OCI-LY7 (cell line): ENCODE data around the gene AIFM3. TPM values are rescaled to one million over a fixed set of nuclear protein-coding genes. Genes with fewer than 3 reads are reported as not detected.
"Not testable (repeated sequence)": the region's sequence is repeated elsewhere in the genome, so short reads cannot be mapped to it uniquely, and the experiment has no call there.

ENCODE experiments used
- BruUV-seq: library from RNA; stranded (reverse); fragments of 400-500 nt; replicated peaks from 2 replicates; lab custom pipeline; 2021; lab: Mats Ljungman, UMichigan
- CTCF ChIA-PET: fragments of 300-600 bp; sonication (Branson Sonifier 250); formaldehyde crosslinking; loops from one replicate; lab custom pipeline; 2022; ENCODE audit warnings: antibody characterized with exemption; ENCODE audit not compliant: unreplicated experiment; lab: Charles Lee
- POLR2A ChIA-PET: fragments of 300-600 bp; sonication (Branson Sonifier 250); formaldehyde crosslinking; loops from one replicate; lab custom pipeline; 2022; ENCODE audit warnings: antibody characterized with exemption; lab: Charles Lee
- DNase-seq: peaks from one replicate; pipeline ENCODE4 v3.0.0-alpha.2; 2015; ENCODE audit warnings: low spot score
- H2AFZ ChIP-seq: fragments of 200-600 bp; sonication (generic), shearing (Covaris generic); 2 replicates; pipeline ENCODE4 v1.6.1; 2014; ENCODE audit warnings: mild to moderate bottlenecking, antibody characterized with exemption, low read length, moderate library complexity
- H3K27ac ChIP-seq: fragments of 200-600 bp; sonication (generic); 2 replicates; pipeline ENCODE4 v1.5.1; 2014; ENCODE audit warnings: mixed run types, low read depth, mild to moderate bottlenecking, moderate library complexity, low read length, inconsistent platforms; ENCODE audit not compliant: poor library complexity, severe bottlenecking
- H3K36me3 ChIP-seq: fragments of 200-600 bp; sonication (generic); 2 replicates; pipeline ENCODE4 v1.6.1; 2014; ENCODE audit warnings: mild to moderate bottlenecking, antibody characterized with exemption, low read length, moderate library complexity, mixed read lengths; ENCODE audit not compliant: insufficient read depth
- H3K4me1 ChIP-seq: fragments of 200-600 bp; sonication (generic); 2 replicates; pipeline ENCODE4 v1.5.1; 2014; ENCODE audit warnings: mild to moderate bottlenecking, low read length; ENCODE audit not compliant: insufficient read depth, poor library complexity, severe bottlenecking
- H3K4me2 ChIP-seq: fragments of 200-600 bp; sonication (generic); 2 replicates; pipeline ENCODE4 v1.6.1; 2014; ENCODE audit warnings: mild to moderate bottlenecking, low read length
- H3K4me3 ChIP-seq: fragments of 200-600 bp; sonication (generic); 2 replicates; pipeline ENCODE4 v1.5.1; 2014; ENCODE audit warnings: mild to moderate bottlenecking, low read depth, low read length; ENCODE audit not compliant: poor library complexity, severe bottlenecking
- H3K79me2 ChIP-seq: fragments of 200-600 bp; sonication (generic); 2 replicates; pipeline ENCODE4 v1.6.1; 2016; ENCODE audit warnings: low read depth, mild to moderate bottlenecking, low read length, moderate library complexity, mixed read lengths; ENCODE audit not compliant: insufficient read depth
- H3K9me2 ChIP-seq: fragments of 200-600 bp; sonication (generic); 2 replicates; pipeline ENCODE4 v1.6.1; 2016; ENCODE audit warnings: mild to moderate bottlenecking, low read length, mixed read lengths; ENCODE audit not compliant: insufficient read depth
- H3K9me3 ChIP-seq: fragments of 200-600 bp; sonication (generic); 2 replicates; pipeline ENCODE4 v1.6.1; 2014; ENCODE audit warnings: mild to moderate bottlenecking, mixed run types, low read length, mixed read lengths
- H4K20me1 ChIP-seq: fragments of 200-600 bp; sonication (generic); 2 replicates; pipeline ENCODE4 v1.6.1; 2014; ENCODE audit warnings: mild to moderate bottlenecking, antibody characterized with exemption, low read length, moderate library complexity, mixed read lengths; ENCODE audit not compliant: insufficient read depth
- CTCF ChIP-seq: fragments of 200-600 bp; sonication (generic); conservative IDR thresholded peaks from 2 replicates; pipeline ENCODE4 v1.5.1; 2014; ENCODE audit warnings: mild to moderate bottlenecking, antibody characterized with exemption, low read length, moderate library complexity, mixed read lengths
- EZH2phosphoT487 ChIP-seq: fragments of 200-600 bp; sonication (generic); IDR thresholded peaks from 2 replicates; pipeline ENCODE4 v1.6.1; 2018; ENCODE audit warnings: low read depth, borderline replicate concordance, mild to moderate bottlenecking, mixed run types, antibody characterized with exemption, low read length, moderate library complexity, mixed read lengths
- intact Hi-C: fragments of 100-400 bp; cut with micrococcal nuclease; formaldehyde crosslinking; loops from one replicate; pipeline ENCODE4 v1.10.0; 2022; ENCODE audit not compliant: unreplicated experiment
- total RNA-seq, 2 experiments: library from RNA; depleted of rRNA in 1 of 2; stranded (reverse); fragments of >200 nt in 1 of 2; shearing (Covaris generic) in 1 of 2; gene quantifications; 2 replicates each; pipeline ENCODE4 v1.2.3, GENCODE V29; 2014 to 2022

Gene AIFM3
- total RNA-seq, 2 experiments from 2014 or later = 0.47 TPM; not detected in 1

DNA sequence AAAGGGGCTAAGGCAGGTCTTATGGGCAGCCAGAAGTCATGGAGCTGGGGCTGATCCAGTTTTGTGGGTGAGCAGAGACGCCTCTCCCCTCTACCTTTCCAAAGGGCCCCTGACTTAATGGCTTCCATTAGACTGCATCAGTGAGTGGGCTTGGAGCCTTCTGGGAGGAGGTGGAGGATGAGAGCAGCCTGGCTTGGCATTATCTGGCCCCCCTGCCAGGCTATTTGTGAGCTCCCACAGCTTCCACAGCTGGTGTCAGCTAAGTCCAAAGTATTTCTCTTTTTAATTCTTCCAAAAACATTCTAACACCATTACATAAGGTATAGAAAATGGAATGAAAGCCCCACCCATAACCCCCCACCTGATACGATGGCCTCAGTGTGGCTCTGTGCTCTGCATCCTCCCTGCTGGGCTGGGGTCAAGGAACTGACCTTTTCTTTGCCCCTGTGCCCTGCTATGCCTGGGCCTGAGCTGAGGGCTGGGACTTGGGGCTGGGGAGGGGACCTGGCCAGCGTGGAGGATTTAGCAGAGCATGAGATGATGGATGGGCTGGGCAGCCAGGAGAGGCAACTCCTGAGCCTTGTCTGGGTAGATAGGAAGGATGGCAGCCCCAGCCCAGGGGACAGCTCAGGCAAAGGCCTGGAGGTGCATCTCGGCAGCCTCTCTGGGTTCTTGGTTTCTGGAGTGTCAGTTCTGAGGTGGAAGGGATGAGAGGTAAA is 4.0 kb downstream of the AIFM3 start:
- Histone ChIP-seq H3K4me1 (peaks cover 15% of the 10 kb centered on the region), H3K27ac (no peak overlapping the region), H3K4me3 (no peak overlapping the region), H3K36me3 (no peaks in the 10 kb centered on the region), H4K20me1 (no peaks in the 10 kb centered on the region), H3K4me2 (no peak overlapping the region), H3K9me2 (no peaks in the 10 kb centered on the region), H2AFZ (no peak overlapping the region), H3K9me3 (no peaks in the 10 kb centered on the region), H3K79me2 (no peaks in the 10 kb centered on the region)
- intact Hi-C loops = no loop called here
- DNase-seq = no peak
- BruUV-seq = no TSS peak
- ChIA-PET POLR2A (no interaction called here), CTCF (no interaction called here)
- TF ChIP-seq CTCF (no peak), EZH2phosphoT487 (no peak)

DNA sequence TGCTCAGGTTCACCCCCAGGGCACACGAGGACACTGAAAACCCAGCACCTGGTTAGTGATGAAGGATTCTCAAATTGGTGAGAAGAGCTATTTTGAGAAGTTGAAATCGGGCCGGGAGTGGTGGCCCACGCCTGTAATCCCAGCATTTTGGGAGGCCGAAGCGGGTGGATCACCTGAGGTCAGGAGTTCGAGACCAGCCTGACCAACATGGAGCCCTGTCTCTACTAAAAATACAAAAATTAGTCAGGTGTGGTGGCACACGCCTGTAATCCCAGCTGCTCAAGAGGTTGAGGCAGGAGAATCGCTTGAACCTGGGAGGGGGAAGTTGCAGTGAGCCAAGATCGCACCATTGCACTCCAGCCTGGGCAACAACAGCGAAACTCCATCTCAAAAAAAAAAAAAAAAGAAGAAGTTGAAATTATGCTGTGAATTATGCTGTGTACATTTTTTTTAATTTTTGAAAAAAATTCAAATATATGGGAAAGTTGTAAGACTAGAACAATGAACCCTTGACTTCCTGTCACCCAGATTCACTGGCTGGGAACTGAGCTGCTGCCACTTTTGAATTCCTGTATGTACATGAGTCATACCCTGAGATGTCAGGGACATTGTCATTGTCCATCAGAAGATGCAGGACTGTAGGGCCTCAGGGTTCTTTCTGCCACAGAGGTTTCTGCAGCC is 5.1 kb downstream of the AIFM3 start:
- H3K4me2 ChIP-seq = not testable (repeated sequence)

DNA sequence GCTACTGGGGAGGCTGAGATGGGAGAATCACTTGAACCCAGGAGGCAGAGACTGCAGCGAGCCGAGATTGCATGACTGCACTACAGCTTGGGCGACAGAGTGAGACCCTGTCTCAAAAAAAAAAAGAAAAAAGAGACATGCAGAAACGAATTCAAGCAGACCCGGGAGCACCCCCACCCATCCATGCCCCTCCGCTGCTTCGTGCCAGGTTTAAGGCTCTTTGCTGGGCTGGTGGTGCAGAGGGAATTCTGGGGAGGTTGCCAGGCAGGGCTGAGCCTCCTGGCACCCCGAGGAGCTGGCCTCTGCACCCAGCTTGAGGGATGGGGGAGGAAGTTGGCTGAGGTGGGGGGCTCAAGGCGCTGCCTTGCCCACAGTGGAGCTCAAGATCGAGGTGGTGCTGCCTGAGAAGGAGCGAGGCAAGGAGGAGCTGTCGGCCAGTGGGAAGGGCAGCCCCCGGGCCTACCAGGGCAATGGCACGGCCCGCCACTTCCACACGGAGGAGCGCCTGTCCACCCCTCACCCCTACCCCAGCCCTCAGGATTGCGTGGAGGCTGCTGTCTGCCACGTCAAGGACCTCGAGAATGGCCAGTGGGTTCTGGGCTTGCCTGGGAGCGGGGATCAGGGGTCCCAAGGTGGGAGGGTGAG is 6.0 kb downstream of the AIFM3 start:
- ChIA-PET CTCF (no interaction called here), POLR2A (interaction anchor here (0.5 to 1.6 kb wide), 2 partner anchors 9 to 33 kb away, joined by 4 to 8 read pairs; partner anchors contain the start of gene LZTR1)
- no peaks in the 10 kb centered on the region for H3K79me2 ChIP-seq
- H3K9me2 ChIP-seq = no peaks in the 10 kb centered on the region
- no peak for DNase-seq
- H4K20me1 ChIP-seq = no peaks in the 10 kb centered on the region
- TF ChIP-seq EZH2phosphoT487 = no peak
- no peak for TF ChIP-seq CTCF
- no peak overlapping the region for H3K27ac ChIP-seq
- H3K4me1 ChIP-seq = peaks cover 14% of the 10 kb centered on the region
- no peak overlapping the region for H3K4me3 ChIP-seq
- H3K9me3 ChIP-seq = no peaks in the 10 kb centered on the region
- intact Hi-C loops = no loop called here
- H3K4me2 ChIP-seq = no peak overlapping the region
- no peaks in the 10 kb centered on the region for H3K36me3 ChIP-seq
- BruUV-seq = no TSS peak
- H2AFZ ChIP-seq = no peak overlapping the region

More for the DNA sequence above, 5.1 kb downstream of the AIFM3 start:
- H3K27ac ChIP-seq, H4K20me1 ChIP-seq, DNase-seq, H3K36me3 ChIP-seq, BruUV-seq, H3K9me3 ChIP-seq, CTCF ChIA-PET, H2AFZ ChIP-seq, intact Hi-C loops, H3K79me2 ChIP-seq, H3K9me2 ChIP-seq, H3K4me3 ChIP-seq: not testable (repeated sequence)
- H3K4me1 ChIP-seq = peaks cover 15% of the 10 kb centered on the region
- POLR2A ChIA-PET = interaction anchor here (0.8 to 1.6 kb wide), 2 partner anchors 10 to 1363 kb away, joined by 3 to 4 read pairs; partner anchors contain the start of gene LZTR1
